Stimulated activated CD4-positive, alpha-beta T cell treated with anti-CD3 and anti-CD28 coated beads, Interleukin-1b, Interleukin-23, amount 100 ng/mL, for 24 hours (primary cell): ENCODE results near the gene ATP1A3.
"Not testable (repeated sequence)": the region's sequence is repeated elsewhere in the genome, so short reads cannot be mapped to it uniquely, and the experiment has no call there.

ENCODE experiments used
- DNase-seq, 4 experiments: peaks; one replicate each; pipeline ENCODE4 v3.0.0-alpha.2; 2020; ENCODE audit warnings: low read depth in 4 of 4, low spot score in 1 of 4

ATP1A3 gene

GRCh38 chr19:41951686-41952172 is 42.3 kb downstream of the ATP1A3 start:
- peak; percentile 80 to 97 (median 86) for DNase-seq

- no peak for DNase-seq
Measured at GRCh38 chr19:41947091-41947490, 46.9 kb downstream of the ATP1A3 start.

- peak; percentile 57 to 85 (median 78) for DNase-seq
Measured at GRCh38 chr19:41945135-41945766, 48.8 kb downstream of the ATP1A3 start.

- no peak for DNase-seq
Measured at GRCh38 chr19:41944336-41944735, 49.7 kb downstream of the ATP1A3 start.

GRCh38 chr19:41941410-41942202 is 52.4 kb downstream of the ATP1A3 start:
- no peak for DNase-seq

GRCh38 chr19:41940731-41941409 is 53.2 kb downstream of the ATP1A3 start:
- no peak for DNase-seq

- DNase-seq, result peak in 1 of 4 experiments; percentile 24
Measured at GRCh38 chr19:41939861-41940730, 53.9 kb downstream of the ATP1A3 start.

GRCh38 chr19:41939209-41939608 is 54.8 kb downstream of the ATP1A3 start:
- DNase-seq, result not testable (repeated sequence)

- no peak for DNase-seq
Measured at GRCh38 chr19:41937525-41938468, 56.2 kb downstream of the ATP1A3 start.

GRCh38 chr19:41936961-41937360 is 57.1 kb downstream of the ATP1A3 start:
- no peak for DNase-seq

- no peak for DNase-seq
Measured at GRCh38 chr19:41936416-41936850, 57.6 kb downstream of the ATP1A3 start.

GRCh38 chr19:41935760-41936415 is 58.1 kb downstream of the ATP1A3 start:
- no peak for DNase-seq

GRCh38 chr19:41934849-41935374 is 59.1 kb downstream of the ATP1A3 start:
- DNase-seq, result peak; percentile 57 to 71 (median 62)

GRCh38 chr19:41933693-41934426 is 60.2 kb downstream of the ATP1A3 start:
- no peak for DNase-seq

GRCh38 chr19:41932720-41933332 is 61.2 kb downstream of the ATP1A3 start:
- no peak for DNase-seq

GRCh38 chr19:41932259-41932719 is 61.7 kb downstream of the ATP1A3 start:
- no peak for DNase-seq

GRCh38 chr19:41930926-41931592 is 63.0 kb downstream of the ATP1A3 start:
- DNase-seq, result no peak
